Activated CD4-positive, alpha-beta T cell treated with anti-CD3 and anti-CD28 coated beads, Interleukin-2, amount 10 ng/mL, durations not matched to agents 7 days and 5 days (primary cell): ENCODE measurements around the gene OPA1. TPM values are rescaled to one million over a fixed set of nuclear protein-coding genes. Genes with fewer than 3 reads are reported as not detected.

ENCODE experiments used
- CTCF ChIA-PET: fragments of 350-600 bp; sonication (Branson Sonifier 250); formaldehyde crosslinking; loops from one replicate; lab custom pipeline; 2021; ENCODE audit warnings: antibody characterized with exemption; lab: Charles Lee
- POLR2A ChIA-PET: fragments of 350-600 bp; sonication (Branson Sonifier 250); formaldehyde crosslinking; loops from one replicate; lab custom pipeline; 2021; ENCODE audit warnings: antibody characterized with exemption; lab: Charles Lee
- DNase-seq: peaks from one replicate; pipeline ENCODE4 v3.0.0-alpha.2; 2020
- H3K27ac Mint-ChIP-seq: one replicate; pipeline ENCODE4 v1.8.0; 2021; ENCODE audit warnings: mild to moderate bottlenecking, moderate library complexity, mixed read lengths
- H3K27me3 Mint-ChIP-seq: one replicate; pipeline ENCODE4 v1.8.0; 2021; ENCODE audit warnings: mixed read lengths
- H3K36me3 Mint-ChIP-seq: one replicate; pipeline ENCODE4 v1.8.0; 2021; ENCODE audit warnings: low read depth, mixed read lengths
- H3K4me1 Mint-ChIP-seq: one replicate; pipeline ENCODE4 v1.8.0; 2021; ENCODE audit warnings: mixed read lengths
- H3K4me3 Mint-ChIP-seq: one replicate; pipeline ENCODE4 v1.8.0; 2021; ENCODE audit warnings: mild to moderate bottlenecking, moderate library complexity, mixed read lengths
- H3K9me3 Mint-ChIP-seq: one replicate; pipeline ENCODE4 v1.8.0; 2021; ENCODE audit warnings: mixed read lengths
- total RNA-seq, 2 experiments: library from RNA; stranded (reverse); gene quantifications; one replicate each; pipeline ENCODE4 v1.2.3, GENCODE V29; 2021

The OPA1 gene
- total RNA-seq, 2 experiments from 2014 or later, result 58.8 to 62.7 TPM

- Mint-ChIP-seq H3K4me3 (no peak overlapping the region), H3K27ac (no peak overlapping the region), H3K4me1 (peaks cover 10% of the 10 kb centered on the region), H3K27me3 (peaks cover 10% of the 10 kb centered on the region), H3K36me3 (no peaks in the 10 kb centered on the region), H3K9me3 (no peaks in the 10 kb centered on the region)
- POLR2A ChIA-PET, result no interaction called here
- DNase-seq, result no peak
- CTCF ChIA-PET, result no interaction called here
Observed at GRCh38 chr3:193743702-193744047, 150.7 kb downstream of the OPA1 start.

GRCh38 chr3:193744048-193744821 is 151.2 kb downstream of the OPA1 start:
- H3K4me1 Mint-ChIP-seq, result peaks cover 10% of the 10 kb centered on the region
- POLR2A ChIA-PET, result no interaction called here
- no peaks in the 10 kb centered on the region for H3K9me3 Mint-ChIP-seq
- DNase-seq, result no peak
- H3K36me3 Mint-ChIP-seq, result no peaks in the 10 kb centered on the region
- peaks cover 16% of the 10 kb centered on the region for H3K27me3 Mint-ChIP-seq
- CTCF ChIA-PET, result no interaction called here
- no peak overlapping the region for H3K27ac Mint-ChIP-seq
- no peak overlapping the region for H3K4me3 Mint-ChIP-seq

- peaks cover 10% of the 10 kb centered on the region for H3K4me1 Mint-ChIP-seq
Observed at GRCh38 chr3:193744822-193745684, 152.0 kb downstream of the OPA1 start.

GRCh38 chr3:193746832-193747231 is 153.8 kb downstream of the OPA1 start:
- Mint-ChIP-seq H3K36me3 (no peaks in the 10 kb centered on the region), H3K27me3 (peaks cover 20% of the 10 kb centered on the region), H3K27ac (no peak overlapping the region), H3K4me3 (no peak overlapping the region), H3K9me3 (no peaks in the 10 kb centered on the region), H3K4me1 (peaks cover 10% of the 10 kb centered on the region)
- ChIA-PET POLR2A (no interaction called here), CTCF (no interaction called here)
- DNase-seq, result no peak

More at GRCh38 chr3:193744822-193745684, 152.0 kb downstream of the OPA1 start:
- ChIA-PET POLR2A (no interaction called here), CTCF (no interaction called here)
- H3K27me3 Mint-ChIP-seq, result peaks cover 17% of the 10 kb centered on the region
- no peak for DNase-seq
- no peak overlapping the region for H3K4me3 Mint-ChIP-seq
- H3K9me3 Mint-ChIP-seq, result no peaks in the 10 kb centered on the region
- no peaks in the 10 kb centered on the region for H3K36me3 Mint-ChIP-seq
- H3K27ac Mint-ChIP-seq, result no peak overlapping the region

Other genes starting within 250 kb of the OPA1 start
- not detected for gene ATP13A5, start 214.5 kb upstream of the OPA1 start, total RNA-seq
- 1 to 10 TPM; 1.1 to 1.6 TPM for gene ATP13A4, start 38.3 kb upstream of the OPA1 start, total RNA-seq